ENCODE measurements around the gene CAP2.

DNA sequence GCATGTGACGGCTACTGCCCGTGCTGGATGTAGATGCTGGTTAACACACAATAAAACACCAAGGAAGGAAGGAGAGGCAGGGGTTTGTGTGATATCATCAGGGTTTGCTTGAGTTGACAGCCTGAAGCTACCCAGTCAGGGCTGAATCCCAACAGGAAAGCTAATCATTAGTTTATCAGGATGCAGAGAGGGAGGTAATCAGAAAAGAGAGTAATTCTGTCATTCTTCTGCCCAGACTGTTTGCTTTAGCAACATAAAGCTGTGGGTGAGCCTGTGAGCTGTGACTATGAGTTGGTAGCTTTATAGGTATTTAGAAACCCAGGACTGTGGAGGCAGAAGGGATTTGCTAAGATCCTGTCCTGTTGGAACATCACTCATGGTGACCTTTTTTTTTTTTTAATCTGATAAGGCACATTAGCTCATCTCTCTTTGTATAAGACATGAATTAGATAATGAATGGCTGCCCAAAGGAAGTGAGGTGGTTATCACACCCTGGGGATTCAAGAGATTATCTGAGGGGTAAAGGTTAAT lies 79.3 kb downstream of the CAP2 start:
- no peak for TF ChIP-seq EZH2 (IDR thresholded peaks at IDR 0.05)
- no peak for TF ChIP-seq POLR2AphosphoS5 (IDR thresholded peaks at IDR 0.05; ENCODE audit: borderline replicate concordance, low read depth, low read length)
- no peak for TF ChIP-seq FOXP2 (optimal IDR thresholded peaks at IDR 0.05; ENCODE audit: control extremely low read depth, extremely low read length, insufficient read depth)

Measured in SK-N-MC (cell line).